ENCODE data around the gene FBXL17. TPM values are rescaled to one million over a fixed set of nuclear protein-coding genes. Genes with fewer than 3 reads are reported as not detected.

FBXL17 gene
- total RNA-seq, 1 experiment from 2014 or later: 5.3 TPM

- H3K4me3 Mint-ChIP-seq: no peak overlapping the region
- Histone ChIP-seq H3K9me3 (ENCODE audit: control insufficient read depth, low read depth, low read length) (no peaks in the 10 kb centered on the region), H4K5ac (ENCODE audit: insufficient read length, low read depth, low read length) (no peak overlapping the region), H3K79me2 (ENCODE audit: insufficient read depth, low read length) (no peaks in the 10 kb centered on the region), H4K20me1 (ENCODE audit: control insufficient read depth, insufficient read depth, insufficient read length) (no peaks in the 10 kb centered on the region), H3K4ac (ENCODE audit: low read depth, low read length) (no peak overlapping the region), H2BK12ac (ENCODE audit: insufficient read length, low read depth, low read length) (no peak overlapping the region), H2BK15ac (ENCODE audit: low read depth, low read length) (no peak overlapping the region), H3K27me3 (ENCODE audit: insufficient read depth, low read length) (no peaks in the 10 kb centered on the region), H3K79me1 (ENCODE audit: insufficient read depth, low read depth, low read length, poor library complexity, severe bottlenecking) (no peaks in the 10 kb centered on the region), H3K4me1 (ENCODE audit: insufficient read depth, low read length) (no peaks in the 10 kb centered on the region; the same call in 1 of the 2 replicates), H2AFZ (ENCODE audit: low read length) (no peak overlapping the region), H4K8ac (replicated peaks; ENCODE audit: insufficient read length, low read depth, low read length) (no peak overlapping the region), H3K4me2 (ENCODE audit: insufficient read depth, insufficient read length, low read length) (no peak overlapping the region), H2BK120ac (ENCODE audit: low read depth, low read length, poor library complexity, severe bottlenecking) (no peak overlapping the region), H3K23me2 (ENCODE audit: insufficient read length, low read depth, low read length, poor library complexity, severe bottlenecking) (no peaks in the 10 kb centered on the region), H3K18ac (ENCODE audit: insufficient read length, low read depth, low read length) (no peak overlapping the region), H3K14ac (ENCODE audit: insufficient read depth, low read length) (no peak overlapping the region), H2BK20ac (ENCODE audit: low read depth, low read length, poor library complexity, severe bottlenecking) (no peak overlapping the region), H2BK5ac (ENCODE audit: insufficient read length, low read length) (no peak overlapping the region), H2AK5ac (ENCODE audit: insufficient read length, low read length) (no peak overlapping the region), H3K56ac (ENCODE audit: insufficient read length, low read depth, low read length) (no peak overlapping the region), H3T11ph (ENCODE audit: low read length) (no peak overlapping the region), H3K9ac (ENCODE audit: extremely low read depth, insufficient read length, low read length) (no peak overlapping the region), H4K91ac (ENCODE audit: insufficient read length, low read depth, low read length) (no peak overlapping the region), H3K27ac (ENCODE audit: insufficient read length, low read depth, low read length) (no peak overlapping the region), H3K23ac (ENCODE audit: insufficient read length, low read depth, low read length) (no peak overlapping the region)
- no peaks in the 10 kb centered on the region for H3K9me3 Mint-ChIP-seq
- no peaks in the 10 kb centered on the region for H3K27me3 Mint-ChIP-seq (ENCODE audit: low read depth)
- peaks cover 9 to 12% of the 10 kb centered on the region in 2 experiments for H3K4me1 Mint-ChIP-seq
- no peak for TF ChIP-seq CTCF (conservative IDR thresholded peaks at IDR 0.05)
- H3K27ac Mint-ChIP-seq: no peak overlapping the region
- no peaks in the 10 kb centered on the region for H3K36me3 Mint-ChIP-seq (ENCODE audit: insufficient read depth in 1 of 3, low read depth in 3 of 3)
- no peak for DNase-seq
- no CpG with 5 or more reads among the region's 2 CpGs for WGBS (ENCODE audit: extremely low coverage, insufficient read length, low lambda C conversion rate)
These were observed 436.8 kb downstream of the FBXL17 start for GRCh38 chr5:107945061-107945460.
